Activated CD4-positive, alpha-beta T cell treated with anti-CD3 and anti-CD28 coated beads, Interleukin-10, Interleukin-2, amounts not matched to agents 100 ng/mL and 50 ng/mL, durations not matched to agents 16 hours and 8 hours (primary cell): ENCODE measurements around the gene AOC2.
"Not testable (repeated sequence)": the region's sequence is repeated elsewhere in the genome, so short reads cannot be mapped to it uniquely, and the experiment has no call there.

Source experiments
- DNase-seq: peaks from one replicate; pipeline ENCODE4 v3.0.0-alpha.2; 2020

The AOC2 gene

DNA sequence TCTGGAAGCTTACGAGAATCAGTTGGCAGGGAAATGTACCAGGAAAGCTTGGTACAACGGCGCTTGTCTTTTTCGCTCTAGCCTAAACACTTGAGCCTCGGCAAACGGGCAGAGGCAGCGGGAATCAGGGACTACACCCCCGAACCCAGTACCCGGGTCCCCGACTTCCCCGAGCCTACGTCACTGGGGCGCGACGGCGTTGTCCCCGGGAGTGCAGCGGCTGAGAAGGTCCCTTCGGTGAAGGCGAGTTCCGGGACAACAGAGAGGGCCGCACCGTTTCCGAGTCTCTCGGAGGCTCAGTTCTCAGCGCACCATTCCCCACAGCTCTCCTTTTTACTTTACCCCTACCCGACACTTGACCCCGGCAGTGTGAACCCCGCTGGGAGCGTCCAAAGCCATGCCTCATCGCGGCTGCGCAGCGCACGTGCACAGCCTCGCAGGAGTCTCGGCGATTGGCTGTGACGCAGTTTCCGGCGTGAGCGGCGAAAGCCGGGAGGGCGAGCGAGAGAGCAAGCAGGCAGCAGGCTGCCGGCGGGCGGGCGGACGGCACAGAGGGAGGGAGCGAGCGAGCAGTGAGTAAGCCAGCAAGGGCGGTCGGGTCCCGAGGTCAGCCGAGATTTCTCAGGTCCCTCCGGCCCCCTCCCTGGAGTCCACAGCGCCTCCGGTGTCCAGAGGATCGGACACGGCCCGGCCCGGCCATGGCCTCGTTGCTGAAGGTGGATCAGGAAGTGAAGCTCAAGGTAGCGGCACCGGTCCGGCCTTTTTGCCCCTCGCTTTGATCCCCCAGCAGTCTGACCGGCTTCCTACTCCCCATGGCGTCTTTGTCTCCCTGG is 11.2 kb upstream of the AOC2 start, which contains the start of gene PSME3:
Gene PSME3, plus strand, starts transcription at position 464 of the 833 bp plus-strand sequence. Its CDS starts 235 bp downstream, at position 699.
- peak; percentile 94 for DNase-seq

DNA sequence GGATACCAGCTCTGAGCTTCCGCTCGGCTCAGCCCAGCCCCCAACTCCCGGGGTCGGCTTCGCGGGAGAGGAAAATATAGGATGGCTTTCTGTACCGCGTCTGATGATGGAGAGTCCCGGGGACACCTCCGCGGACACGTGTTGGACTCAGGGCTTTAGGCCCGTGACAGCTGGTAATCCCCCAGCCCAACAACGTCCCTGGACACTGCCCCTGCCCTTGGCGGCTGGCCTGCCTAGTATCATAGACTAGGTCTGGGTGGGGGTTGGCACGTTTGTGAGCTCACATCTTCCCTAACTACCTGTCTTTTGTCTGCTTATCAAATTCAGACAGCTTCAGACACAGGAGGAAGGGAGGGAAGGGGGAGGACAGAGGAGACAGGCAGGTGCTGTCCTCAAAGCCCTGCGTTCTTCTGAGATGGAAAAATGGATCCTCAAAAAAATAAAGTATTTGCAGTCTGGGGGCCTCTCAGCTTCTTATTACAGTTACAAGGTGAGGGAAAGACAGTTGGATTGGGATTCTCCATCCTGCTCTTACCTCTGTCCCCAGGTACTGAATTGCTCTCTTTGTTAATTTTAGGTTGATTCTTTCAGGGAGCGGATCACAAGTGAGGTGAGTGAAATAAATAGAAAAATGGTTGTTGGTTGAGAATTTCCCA is 10.5 kb upstream of the AOC2 start:
- DNase-seq = no peak

DNA sequence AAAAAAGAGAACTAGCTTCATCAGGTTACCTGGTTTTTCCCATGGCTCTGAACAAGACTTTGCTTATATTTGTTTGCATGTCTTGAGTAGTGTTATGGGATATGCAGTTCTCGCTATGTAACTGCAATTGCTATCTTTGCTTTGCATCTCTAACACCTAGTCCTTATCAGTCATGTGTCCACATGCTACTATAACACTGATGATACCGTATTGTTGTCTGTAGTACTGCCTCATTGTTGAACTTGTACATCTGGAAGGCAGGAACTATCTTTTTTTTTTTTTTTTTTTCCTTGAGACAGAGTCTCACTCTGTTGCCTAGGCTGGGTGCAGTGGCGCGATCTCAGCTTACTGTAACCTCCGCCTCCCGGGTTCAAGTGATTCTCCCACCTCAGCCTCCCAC is 8.6 kb upstream of the AOC2 start:
- DNase-seq = no peak

DNA sequence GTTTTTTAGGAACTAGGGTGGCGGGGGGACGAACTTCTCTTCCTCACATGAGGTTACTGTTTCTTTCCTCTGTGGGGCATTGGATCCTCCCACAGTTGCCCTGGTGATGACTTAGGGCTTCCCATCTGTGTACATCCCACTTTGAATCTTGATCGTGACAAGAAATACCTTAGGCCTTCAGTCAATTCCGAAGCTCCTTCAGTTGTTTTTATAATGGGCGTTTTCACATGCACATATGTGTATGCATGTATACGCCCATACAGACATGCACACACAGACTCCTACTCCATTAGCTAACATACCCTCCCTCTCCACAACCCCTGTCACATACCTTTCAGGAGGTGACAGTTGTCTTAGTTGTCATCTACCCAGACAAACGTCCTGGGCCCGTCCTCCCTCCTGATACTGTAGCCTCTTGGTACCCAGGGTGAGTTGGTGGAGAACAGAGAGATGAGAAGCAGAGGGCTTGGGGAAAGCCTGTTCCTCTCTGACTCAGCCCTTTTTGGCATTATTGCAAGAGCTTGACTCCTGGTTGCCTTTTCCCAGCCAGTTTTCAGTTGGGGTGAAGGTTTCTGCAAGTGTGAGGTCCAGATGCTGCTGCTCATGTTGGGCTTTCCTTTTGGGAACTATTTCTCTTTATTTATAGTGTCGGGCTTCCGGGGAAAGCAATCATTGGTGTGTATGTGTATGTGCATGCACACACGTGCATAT is 2.2 kb upstream of the AOC2 start:
- DNase-seq = no peak

DNA sequence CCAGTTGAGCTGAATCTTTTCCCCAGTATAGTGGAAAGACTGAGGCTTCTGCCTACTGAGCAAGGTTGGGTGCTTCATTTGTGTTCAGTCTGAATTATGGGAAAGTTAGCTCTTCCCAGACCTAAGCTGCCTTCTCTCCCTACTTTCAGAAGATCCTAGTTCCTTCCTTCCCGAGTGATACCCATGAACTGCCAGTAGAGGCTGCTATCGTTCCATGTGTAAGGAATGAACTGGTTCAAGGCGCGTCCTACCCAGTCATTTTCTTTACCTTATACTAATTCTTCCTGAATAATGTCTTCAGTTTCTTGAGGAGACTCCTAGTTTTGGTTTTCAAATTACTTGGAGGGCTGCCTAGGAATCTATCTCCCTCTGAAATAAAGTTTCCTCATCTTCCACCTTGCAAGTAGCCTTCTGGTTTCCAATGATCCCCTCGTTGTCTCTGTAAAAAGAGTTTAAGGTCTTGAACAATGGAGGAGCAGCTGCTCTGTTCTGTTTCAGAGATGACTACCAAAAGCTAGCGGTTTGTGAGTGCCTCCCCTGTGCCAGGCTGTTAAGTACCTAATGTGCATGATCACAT is 934 bp upstream of the AOC2 start:
- peak; percentile 13 for DNase-seq

DNA sequence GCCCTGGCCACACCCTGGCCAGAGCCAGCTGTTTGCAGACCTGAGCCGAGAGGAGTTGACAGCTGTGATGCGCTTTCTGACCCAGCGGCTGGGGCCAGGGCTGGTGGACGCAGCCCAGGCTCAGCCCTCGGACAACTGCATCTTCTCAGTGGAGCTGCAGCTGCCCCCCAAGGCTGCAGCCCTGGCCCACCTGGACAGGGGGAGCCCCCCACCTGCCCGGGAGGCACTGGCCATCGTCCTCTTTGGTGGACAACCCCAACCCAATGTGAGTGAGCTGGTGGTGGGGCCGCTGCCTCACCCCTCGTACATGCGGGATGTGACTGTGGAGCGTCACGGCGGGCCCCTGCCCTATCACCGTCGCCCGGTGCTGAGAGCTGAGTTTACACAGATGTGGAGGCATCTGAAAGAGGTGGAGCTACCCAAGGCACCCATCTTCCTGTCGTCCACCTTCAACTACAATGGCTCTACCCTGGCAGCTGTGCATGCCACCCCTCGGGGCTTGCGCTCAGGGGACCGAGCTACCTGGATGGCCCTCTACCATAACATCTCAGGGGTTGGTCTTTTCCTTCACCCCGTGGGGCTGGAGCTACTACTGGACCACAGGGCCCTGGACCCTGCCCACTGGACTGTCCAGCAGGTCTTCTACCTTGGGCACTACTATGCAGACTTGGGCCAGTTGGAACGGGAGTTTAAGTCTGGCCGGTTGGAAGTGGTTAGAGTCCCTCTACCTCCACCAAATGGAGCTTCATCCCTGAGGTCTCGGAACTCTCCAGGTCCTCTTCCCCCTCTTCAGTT is 578 bp downstream of the AOC2 start:
- DNase-seq = no peak

DNA sequence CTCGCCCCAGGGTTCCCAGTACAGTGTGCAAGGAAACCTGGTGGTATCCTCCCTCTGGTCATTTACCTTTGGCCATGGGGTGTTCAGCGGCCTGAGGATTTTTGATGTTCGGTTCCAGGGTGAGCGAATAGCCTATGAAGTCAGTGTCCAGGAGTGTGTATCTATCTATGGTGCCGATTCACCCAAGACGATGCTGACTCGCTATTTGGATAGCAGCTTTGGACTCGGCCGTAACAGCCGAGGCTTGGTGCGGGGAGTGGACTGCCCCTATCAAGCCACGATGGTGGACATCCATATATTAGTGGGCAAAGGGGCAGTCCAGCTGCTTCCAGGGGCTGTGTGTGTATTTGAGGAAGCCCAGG is 1.2 kb downstream of the AOC2 start:
- no peak for DNase-seq

DNA sequence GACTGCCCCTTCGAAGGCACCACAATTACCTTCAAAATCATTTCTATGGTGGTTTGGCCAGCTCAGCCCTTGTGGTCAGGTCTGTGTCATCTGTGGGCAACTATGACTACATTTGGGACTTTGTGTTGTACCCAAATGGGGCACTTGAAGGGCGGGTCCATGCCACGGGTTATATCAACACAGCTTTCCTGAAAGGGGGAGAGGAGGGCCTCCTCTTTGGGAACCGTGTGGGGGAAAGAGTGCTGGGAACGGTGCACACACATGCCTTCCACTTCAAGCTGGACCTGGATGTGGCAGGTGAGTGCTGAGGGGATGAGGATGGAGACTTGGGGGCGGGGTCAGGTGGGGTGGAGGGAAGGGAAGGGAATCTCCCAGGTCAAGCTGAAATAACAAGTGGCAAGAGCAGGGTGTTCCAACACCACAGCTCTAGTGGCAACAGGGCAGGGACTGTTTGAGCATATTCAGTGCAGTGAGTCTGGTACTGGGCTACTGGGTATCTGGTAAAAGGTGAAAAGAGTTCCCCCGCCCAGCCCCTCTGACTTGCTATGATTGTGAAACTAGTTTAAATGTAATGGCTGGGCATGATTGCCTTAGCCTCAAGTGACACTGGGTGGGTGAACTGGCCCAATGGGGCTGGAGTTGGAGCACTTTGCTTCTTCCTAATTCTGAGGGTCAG is 1.7 kb downstream of the AOC2 start:
- DNase-seq = peak; percentile 75

DNA sequence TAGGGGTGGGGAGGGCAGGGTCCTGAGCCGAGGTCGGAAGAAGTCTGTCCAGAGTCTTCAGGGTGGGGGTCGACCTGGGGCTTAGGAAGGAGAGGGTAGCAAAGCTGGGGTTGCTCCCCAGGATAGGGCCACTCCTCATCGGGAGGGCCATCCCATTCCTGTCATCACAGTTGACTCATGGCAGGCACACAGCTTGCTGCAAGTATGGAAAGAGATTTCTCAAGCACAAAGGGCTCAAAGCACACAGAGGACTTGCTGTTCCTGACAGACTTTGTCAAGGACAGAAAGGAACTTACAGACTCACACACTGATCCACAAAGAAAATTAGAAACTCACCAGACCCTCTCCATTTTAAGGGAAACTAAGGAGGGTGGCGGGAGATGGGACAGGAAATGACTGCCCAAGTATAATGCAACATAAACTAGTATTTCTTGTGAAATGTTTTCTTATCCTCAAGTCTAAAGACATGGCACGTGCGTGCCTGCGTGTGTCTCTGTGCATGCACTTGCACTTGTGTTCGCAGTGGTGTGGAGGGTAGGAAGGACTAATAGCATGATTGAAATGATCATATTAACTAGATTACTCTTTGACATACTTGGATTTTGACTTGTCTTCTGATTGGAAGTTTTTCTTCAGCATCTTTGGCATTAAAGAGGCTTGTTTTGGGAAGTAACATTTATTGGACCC is 2.4 kb downstream of the AOC2 start:
- no peak for DNase-seq

DNA sequence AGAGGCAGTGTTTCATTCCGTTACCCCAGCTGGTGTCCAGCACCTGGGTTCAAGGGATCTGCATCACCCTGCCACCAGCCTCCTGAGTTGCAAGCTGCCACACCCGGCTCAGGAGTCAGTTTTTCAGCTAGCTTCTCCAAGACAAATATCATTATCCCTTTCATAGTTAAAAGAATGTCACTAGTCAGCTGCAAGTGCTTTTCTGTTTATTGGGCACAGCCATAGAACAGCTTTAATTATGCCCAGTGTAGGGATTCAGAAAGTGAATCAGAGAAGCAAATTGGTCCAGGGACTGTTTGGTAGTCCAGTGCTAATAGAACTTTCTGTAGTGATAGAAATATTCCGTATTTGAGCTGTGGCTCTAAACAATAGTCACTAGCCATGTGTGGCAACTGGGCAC is 3.7 kb downstream of the AOC2 start:
- no peak for DNase-seq

DNA sequence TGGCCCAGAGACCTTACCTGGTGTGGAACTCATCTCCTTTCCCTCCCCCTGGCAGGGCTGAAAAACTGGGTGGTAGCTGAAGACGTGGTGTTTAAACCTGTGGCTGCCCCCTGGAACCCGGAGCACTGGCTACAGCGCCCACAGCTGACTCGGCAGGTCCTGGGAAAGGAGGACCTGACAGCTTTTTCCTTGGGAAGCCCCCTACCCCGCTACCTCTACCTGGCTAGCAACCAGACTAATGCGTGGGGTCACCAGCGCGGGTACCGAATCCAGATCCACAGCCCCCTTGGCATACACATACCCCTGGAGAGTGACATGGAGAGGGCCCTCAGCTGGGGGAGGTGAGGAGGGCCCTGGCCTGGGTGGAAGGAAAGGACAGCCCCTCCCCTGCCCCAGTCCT is 4.7 kb downstream of the AOC2 start:
- no peak for DNase-seq

DNA sequence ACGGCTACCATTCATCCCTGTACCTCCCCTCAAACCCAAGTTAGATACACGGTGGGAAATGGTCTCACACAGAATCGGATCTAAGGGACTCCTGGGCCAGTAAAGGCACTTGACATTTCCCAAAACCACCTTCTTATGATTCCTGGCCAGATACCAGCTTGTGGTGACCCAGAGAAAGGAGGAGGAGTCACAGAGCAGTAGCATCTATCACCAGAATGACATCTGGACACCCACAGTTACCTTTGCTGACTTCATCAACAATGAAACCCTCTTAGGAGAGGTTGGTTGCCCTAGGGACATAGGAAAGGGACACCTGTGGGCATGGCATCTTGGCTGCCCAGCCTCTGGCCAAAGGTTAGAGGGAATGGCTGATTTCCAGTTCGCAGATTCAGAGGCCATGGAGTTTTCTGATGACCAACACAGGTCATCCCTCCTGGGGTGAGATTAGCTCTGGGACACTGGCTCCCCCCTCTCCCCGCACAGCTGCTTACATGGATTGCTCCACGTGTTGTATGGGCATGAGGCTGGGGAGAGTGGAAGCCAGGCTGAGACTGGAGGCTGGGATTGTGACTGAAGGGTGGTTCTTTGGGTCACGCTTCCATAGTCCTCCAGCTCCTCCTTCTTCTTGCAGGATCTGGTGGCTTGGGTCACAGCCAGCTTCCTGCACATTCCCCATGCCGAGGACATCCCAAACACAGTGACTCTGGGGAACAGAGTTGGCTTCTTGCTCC is 5.2 kb downstream of the AOC2 start:
- no peak for DNase-seq

DNA sequence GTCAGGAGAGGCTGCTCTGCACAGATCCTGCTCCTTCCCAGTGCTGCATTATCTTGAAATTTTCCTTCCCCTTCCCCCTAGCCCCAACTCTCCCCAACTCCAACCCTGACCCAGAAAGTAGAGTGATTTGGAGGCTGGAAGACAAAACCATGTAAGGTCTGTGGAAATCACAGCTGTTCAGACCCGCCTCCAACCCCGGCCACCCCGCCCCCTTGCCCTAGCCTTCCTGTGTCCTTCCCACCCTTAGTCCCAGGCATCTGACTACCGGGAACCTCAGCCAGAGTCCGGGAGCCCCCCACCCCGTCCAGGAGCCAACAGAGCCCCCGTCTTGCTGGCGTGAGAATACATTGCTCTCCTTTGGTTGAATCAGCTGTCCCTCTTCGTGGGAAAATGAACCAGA is 6.6 kb downstream of the AOC2 start, which contains the start of gene AOC3:
Gene AOC3, plus strand, starts transcription at position 246 of the 400 bp plus-strand sequence. Its CDS starts 145 bp downstream, at position 391.
- DNase-seq = no peak

DNA sequence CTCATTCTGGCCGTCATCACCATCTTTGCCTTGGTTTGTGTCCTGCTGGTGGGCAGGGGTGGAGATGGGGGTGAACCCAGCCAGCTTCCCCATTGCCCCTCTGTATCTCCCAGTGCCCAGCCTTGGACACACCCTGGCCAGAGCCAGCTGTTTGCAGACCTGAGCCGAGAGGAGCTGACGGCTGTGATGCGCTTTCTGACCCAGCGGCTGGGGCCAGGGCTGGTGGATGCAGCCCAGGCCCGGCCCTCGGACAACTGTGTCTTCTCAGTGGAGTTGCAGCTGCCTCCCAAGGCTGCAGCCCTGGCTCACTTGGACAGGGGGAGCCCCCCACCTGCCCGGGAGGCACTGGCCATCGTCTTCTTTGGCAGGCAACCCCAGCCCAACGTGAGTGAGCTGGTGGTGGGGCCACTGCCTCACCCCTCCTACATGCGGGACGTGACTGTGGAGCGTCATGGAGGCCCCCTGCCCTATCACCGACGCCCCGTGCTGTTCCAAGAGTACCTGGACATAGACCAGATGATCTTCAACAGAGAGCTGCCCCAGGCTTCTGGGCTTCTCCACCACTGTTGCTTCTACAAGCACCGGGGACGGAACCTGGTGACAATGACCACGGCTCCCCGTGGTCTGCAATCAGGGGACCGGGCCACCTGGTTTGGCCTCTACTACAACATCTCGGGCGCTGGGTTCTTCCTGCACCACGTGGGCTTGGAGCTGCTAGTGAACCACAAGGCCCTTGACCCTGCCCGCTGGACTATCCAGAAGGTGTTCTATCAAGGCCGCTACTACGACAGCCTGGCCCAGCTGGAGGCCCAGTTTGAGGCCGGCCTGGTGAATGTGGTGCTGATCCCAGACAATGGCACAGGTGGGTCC is 7.2 kb downstream of the AOC2 start:
- DNase-seq = not testable (repeated sequence)

DNA sequence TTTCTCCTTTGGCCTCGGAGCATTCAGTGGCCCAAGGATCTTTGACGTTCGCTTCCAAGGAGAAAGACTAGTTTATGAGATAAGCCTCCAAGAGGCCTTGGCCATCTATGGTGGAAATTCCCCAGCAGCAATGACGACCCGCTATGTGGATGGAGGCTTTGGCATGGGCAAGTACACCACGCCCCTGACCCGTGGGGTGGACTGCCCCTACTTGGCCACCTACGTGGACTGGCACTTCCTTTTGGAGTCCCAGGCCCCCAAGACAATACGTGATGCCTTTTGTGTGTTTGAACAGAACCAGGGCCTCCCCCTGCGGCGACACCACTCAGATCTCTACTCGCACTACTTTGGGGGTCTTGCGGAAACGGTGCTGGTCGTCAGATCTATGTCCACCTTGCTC is 8.0 kb downstream of the AOC2 start:
- DNase-seq = no peak

DNA sequence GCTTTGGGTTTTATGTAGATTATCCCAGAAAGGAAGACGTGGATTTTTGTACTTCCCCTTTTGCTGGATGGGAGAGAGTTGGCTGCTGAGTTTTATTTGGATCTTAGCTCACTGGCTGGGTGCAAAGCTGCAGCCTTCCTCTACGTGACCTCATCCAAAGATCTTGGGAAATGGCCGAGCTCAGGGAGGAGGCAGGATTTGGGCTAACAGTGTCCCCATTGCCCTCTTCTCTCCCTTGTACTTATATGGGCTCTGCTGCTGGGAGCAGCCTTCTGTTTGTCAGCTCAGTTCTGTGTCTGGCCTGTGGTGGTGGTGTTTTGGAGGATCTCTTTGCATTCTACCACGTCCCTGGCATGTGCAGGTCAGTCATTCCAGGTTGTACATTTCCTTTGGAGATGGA is 8.6 kb downstream of the AOC2 start:
- no peak for DNase-seq

DNA sequence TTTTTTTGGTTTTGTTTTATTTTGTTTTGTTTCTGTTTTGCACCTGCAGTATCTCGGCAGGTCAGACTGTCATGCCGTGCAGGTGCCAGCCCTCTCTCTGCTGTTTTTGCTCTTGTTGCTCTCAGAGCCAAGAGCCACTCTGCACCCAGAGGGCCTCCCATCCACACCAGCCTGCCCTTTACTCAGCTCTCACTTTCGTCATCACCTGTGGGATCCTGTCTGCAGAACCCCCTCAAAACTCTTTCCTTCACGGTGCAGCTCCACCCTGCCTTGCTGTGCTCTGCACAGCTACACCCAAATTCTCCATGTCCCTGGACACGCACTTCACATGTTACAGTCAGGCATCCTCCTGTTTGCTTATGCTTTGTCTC is 9.2 kb downstream of the AOC2 start:
- no peak for DNase-seq

DNA sequence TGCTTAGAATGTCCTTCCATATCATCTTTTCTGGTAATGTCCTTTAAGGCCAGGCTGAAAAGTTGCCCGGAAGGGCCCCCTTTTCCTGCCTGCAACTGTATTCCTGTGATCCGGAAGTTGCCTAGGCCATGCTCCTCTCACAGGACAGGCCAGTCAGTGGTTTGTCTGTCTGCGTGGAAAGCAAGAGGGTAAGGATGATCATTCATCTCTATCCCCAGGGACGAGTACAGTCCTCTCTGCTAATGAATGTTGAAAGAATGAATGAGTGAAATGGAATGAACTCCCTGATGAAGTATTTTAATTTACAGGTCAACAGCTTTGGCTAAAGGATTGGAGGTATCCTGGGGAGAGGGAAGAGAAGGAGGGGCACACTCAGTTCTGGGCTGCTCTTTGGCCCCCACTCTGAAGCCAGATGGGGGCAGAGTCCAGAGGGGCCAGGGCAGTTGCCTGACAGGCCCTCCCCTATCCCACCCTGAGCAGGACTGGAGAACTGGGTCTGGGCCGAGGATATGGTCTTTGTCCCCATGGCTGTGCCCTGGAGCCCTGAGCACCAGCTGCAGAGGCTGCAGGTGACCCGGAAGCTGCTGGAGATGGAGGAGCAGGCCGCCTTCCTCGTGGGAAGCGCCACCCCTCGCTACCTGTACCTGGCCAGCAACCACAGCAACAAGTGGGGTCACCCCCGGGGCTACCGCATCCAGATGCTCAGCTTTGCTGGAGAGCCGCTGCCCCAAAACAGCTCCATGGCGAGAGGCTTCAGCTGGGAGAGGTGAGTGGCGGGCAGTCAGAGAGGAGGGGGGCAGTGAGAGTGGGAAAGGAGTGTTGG is 9.8 kb downstream of the AOC2 start:
- DNase-seq = no peak
